WTC11 (cell line): Measurements from ENCODE around the gene FNDC3B.

Experiments
- CREB1 ChIP-seq: sonication (generic); formaldehyde crosslinking; IDR thresholded peaks from 2 replicates; pipeline ENCODE4 v1.8.0; 2023; ENCODE audit warnings: mild to moderate bottlenecking, missing genetic modification reagents
- CREM ChIP-seq: sonication (generic); formaldehyde crosslinking; IDR thresholded peaks from 2 replicates; pipeline ENCODE4 v1.8.1; 2022; ENCODE audit warnings: mild to moderate bottlenecking, missing genetic modification reagents, moderate library complexity
- CTCF ChIP-seq: fragments of 200-600 bp; IDR thresholded peaks from 2 replicates; pipeline ENCODE4 v1.8.0; 2022; ENCODE audit warnings: antibody characterized with exemption
- ELF4 ChIP-seq: sonication (generic); formaldehyde crosslinking; IDR thresholded peaks from 2 replicates; pipeline ENCODE4 v1.8.1; 2022; ENCODE audit warnings: low read depth, mild to moderate bottlenecking, moderate library complexity, missing genetic modification reagents
- IRF1 ChIP-seq: sonication (generic); formaldehyde crosslinking; IDR thresholded peaks from 2 replicates; pipeline ENCODE4 v1.8.0; 2023; ENCODE audit warnings: missing genetic modification reagents
- JUN ChIP-seq: sonication (generic); formaldehyde crosslinking; IDR thresholded peaks from 2 replicates; pipeline ENCODE4 v1.8.0; 2023; ENCODE audit warnings: mild to moderate bottlenecking, missing genetic modification reagents
- MYBL2 ChIP-seq: sonication (generic); formaldehyde crosslinking; IDR thresholded peaks from 2 replicates; pipeline ENCODE4 v1.8.1; 2023; ENCODE audit warnings: mild to moderate bottlenecking, moderate library complexity, missing genetic modification reagents
- SMAD3 ChIP-seq: sonication (generic); formaldehyde crosslinking; IDR thresholded peaks from 2 replicates; pipeline ENCODE4 v1.8.0; 2022; ENCODE audit warnings: missing genetic modification reagents, mild to moderate bottlenecking, borderline replicate concordance
- SP1 ChIP-seq: sonication (generic); formaldehyde crosslinking; conservative IDR thresholded peaks from 2 replicates; pipeline ENCODE4 v1.8.1; 2022; ENCODE audit warnings: missing genetic modification reagents
- ZNF263 ChIP-seq: sonication (generic); formaldehyde crosslinking; IDR thresholded peaks from 2 replicates; pipeline ENCODE4 v1.8.1; 2022; ENCODE audit warnings: low read depth, mild to moderate bottlenecking, moderate library complexity, missing genetic modification reagents
- ZNF416 ChIP-seq: fragments of 250-450 bp; sonication (Bioruptor Pico); IDR thresholded peaks from 2 replicates; pipeline ENCODE4 v1.9.0; 2021; ENCODE audit warnings: mild to moderate bottlenecking, inconsistent platforms

DNA sequence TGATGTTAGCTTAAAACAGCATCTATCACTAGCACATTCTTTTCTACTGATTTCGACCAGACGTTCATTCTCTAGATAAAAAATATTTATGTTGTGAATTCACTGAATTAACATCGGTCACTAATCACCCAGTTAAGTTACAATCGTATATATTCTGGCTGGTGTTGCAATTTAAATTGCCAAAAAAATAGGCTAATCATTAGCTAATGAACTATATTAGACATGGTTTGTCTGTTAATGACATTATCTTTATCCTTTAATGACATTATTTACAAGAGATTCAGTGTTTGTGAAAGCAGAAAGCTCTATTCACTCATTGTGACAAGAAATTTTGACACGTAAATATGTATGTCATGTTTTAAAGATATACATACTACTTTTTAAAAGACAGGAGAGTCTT, 402.2 kb downstream of the FNDC3B start:
- TF ChIP-seq MYBL2 (CRISPR knock-in tag) (no peak), CTCF (no peak), JUN (no peak), SMAD3 (CRISPR knock-in tag) (no peak), CREB1 (CRISPR knock-in tag) (no peak), SP1 (CRISPR knock-in tag) (no peak), ZNF416 (CRISPR knock-in tag) (no peak), ELF4 (CRISPR knock-in tag) (no peak), IRF1 (CRISPR knock-in tag) (no peak), CREM (CRISPR knock-in tag) (no peak), ZNF263 (CRISPR knock-in tag) (no peak)
